ENCODE data around the gene SMAD9. TPM values are rescaled to one million over a fixed set of nuclear protein-coding genes. Genes with fewer than 3 reads are reported as not detected.
A peak's percentile ranks its signal among the peaks of the same experiment; 100 is the strongest.

SMAD9 gene
- 0.30 and 0.74 TPM in 2 replicates for total RNA-seq (2014; rRNA removed; shearing (Covaris generic))

GRCh38 chr13:36919833-36920615 is at the start of gene SMAD9:
Gene SMAD9 (minus strand): TSS chr13:36920238. CDS start chr13:36879689, 40,549 bp downstream.
- DNase-seq (ENCODE audit: low read depth) = peak; percentile 65

GRCh38 chr13:36966404-36966803 is 46.4 kb upstream of the SMAD9 start:
- DNase-seq (ENCODE audit: low read depth) = no peak

- DNase-seq (ENCODE audit: low read depth) = peak; percentile 59
Observed at GRCh38 chr13:36965767-36966166, 45.7 kb upstream of the SMAD9 start.

- DNase-seq (ENCODE audit: low read depth) = no peak
Observed at GRCh38 chr13:36959456-36960116, 39.5 kb upstream of the SMAD9 start.

- no peak for DNase-seq (ENCODE audit: low read depth)
Observed at GRCh38 chr13:36954542-36954941, 34.5 kb upstream of the SMAD9 start.

GRCh38 chr13:36950920-36951319 is 30.9 kb upstream of the SMAD9 start:
- DNase-seq (ENCODE audit: low read depth) = no peak

GRCh38 chr13:36950330-36950729 is 30.3 kb upstream of the SMAD9 start:
- no peak for DNase-seq (ENCODE audit: low read depth)

- DNase-seq (ENCODE audit: low read depth) = no peak
Observed at GRCh38 chr13:36945078-36945477, 25.0 kb upstream of the SMAD9 start.

GRCh38 chr13:36925603-36926002 is 5.6 kb upstream of the SMAD9 start:
- DNase-seq (ENCODE audit: low read depth) = no peak

GRCh38 chr13:36924001-36924400 is 4.0 kb upstream of the SMAD9 start:
- no peak for DNase-seq (ENCODE audit: low read depth)

GRCh38 chr13:36921631-36922301 is 1.7 kb upstream of the SMAD9 start:
- DNase-seq (ENCODE audit: low read depth) = no peak

- DNase-seq (ENCODE audit: low read depth) = no peak
Observed at GRCh38 chr13:36920616-36921185, 663 bp upstream of the SMAD9 start.

GRCh38 chr13:36919171-36919832 is 736 bp downstream of the SMAD9 start:
- peak; percentile 25 for DNase-seq (ENCODE audit: low read depth)

GRCh38 chr13:36918246-36919131 is 1.5 kb downstream of the SMAD9 start:
- peak; percentile 12 for DNase-seq (ENCODE audit: low read depth)

- no peak for DNase-seq (ENCODE audit: low read depth)
Observed at GRCh38 chr13:36917311-36917710, 2.7 kb downstream of the SMAD9 start.

- no peak for DNase-seq (ENCODE audit: low read depth)
Observed at GRCh38 chr13:36915896-36916640, 4.0 kb downstream of the SMAD9 start.

- no peak for DNase-seq (ENCODE audit: low read depth)
Observed at GRCh38 chr13:36915106-36915505, 4.9 kb downstream of the SMAD9 start.

GRCh38 chr13:36914648-36915047 is 5.4 kb downstream of the SMAD9 start:
- no peak for DNase-seq (ENCODE audit: low read depth)

GRCh38 chr13:36913463-36913862 is 6.6 kb downstream of the SMAD9 start:
- no peak for DNase-seq (ENCODE audit: low read depth)

- DNase-seq (ENCODE audit: low read depth) = no peak
Observed at GRCh38 chr13:36912973-36913372, 7.1 kb downstream of the SMAD9 start.
